Effector memory CD8-positive, alpha-beta T cell (primary cell): Measurements from ENCODE around the gene DCAF8.

Source experiments
- ATAC-seq: fragments of 150-1000 bp; cut with Tn5 transposase; replicated peaks from 2 replicates; pipeline ENCODE4 v1.10.0; 2021; ENCODE audit warnings: mild to moderate bottlenecking, moderate library complexity
- DNase-seq, 3 experiments: peaks; one replicate each; pipeline ENCODE4 v3.0.0; 2021
- H3K27ac Mint-ChIP-seq, 2 donors: one replicate each; pipeline ENCODE4 v1.8.0; 2022; ENCODE audit warnings: mild to moderate bottlenecking in 2 of 2, mixed read lengths in 2 of 2, moderate library complexity in 2 of 2
- H3K27me3 Mint-ChIP-seq, 2 donors: one replicate each; pipeline ENCODE4 v1.8.0; 2022; ENCODE audit warnings: mixed read lengths in 2 of 2
- H3K36me3 Mint-ChIP-seq: one replicate; pipeline ENCODE4 v1.8.0; 2022; ENCODE audit warnings: mild to moderate bottlenecking, moderate library complexity, mixed read lengths; ENCODE audit not compliant: insufficient read depth
- H3K4me1 Mint-ChIP-seq, 2 donors: one replicate each; pipeline ENCODE4 v1.8.0; 2022; ENCODE audit warnings: low read depth in 2 of 2, mixed read lengths in 2 of 2
- H3K4me3 Mint-ChIP-seq, 2 donors: one replicate each; pipeline ENCODE4 v1.8.0; 2022; ENCODE audit warnings: mild to moderate bottlenecking in 2 of 2, mixed read lengths in 2 of 2, moderate library complexity in 2 of 2
- H3K9me3 Mint-ChIP-seq, 2 donors: one replicate each; pipeline ENCODE4 v1.8.0; 2022; ENCODE audit warnings: mixed read lengths in 2 of 2

DCAF8 gene

DNA sequence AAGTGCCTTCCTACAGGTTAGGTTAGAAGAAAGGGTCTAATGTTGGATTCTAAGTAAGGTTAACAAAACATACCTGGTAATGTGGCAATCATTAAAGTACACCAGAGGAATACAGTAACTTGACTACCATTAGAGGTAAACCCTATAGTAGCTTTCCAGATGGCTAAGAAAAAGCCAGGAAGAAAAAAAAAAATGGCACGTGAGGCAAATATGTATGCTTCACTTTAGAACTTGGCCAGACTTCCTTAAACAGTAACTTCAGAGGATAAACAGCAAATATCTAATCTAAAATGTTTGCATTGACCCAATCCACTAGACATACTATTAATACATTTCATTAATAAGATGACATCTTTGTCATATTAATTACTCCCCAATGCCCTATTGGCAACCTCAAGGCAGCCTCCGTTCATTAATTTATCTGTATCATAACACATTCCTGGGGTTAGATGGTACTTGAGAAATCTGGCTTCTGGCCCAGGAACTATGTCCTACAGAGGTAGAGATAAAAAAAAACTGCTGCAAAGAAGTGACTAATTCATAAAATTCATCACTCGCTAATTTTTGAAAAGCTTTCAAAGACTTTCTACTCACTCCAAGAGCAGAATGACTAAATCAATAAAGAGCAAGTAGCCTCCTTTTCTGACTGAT is 5.8 kb downstream of the DCAF8 start:
- Mint-ChIP-seq H3K9me3 (no peaks in the 10 kb centered on the region), H3K27me3 (no peaks in the 10 kb centered on the region), H3K27ac (peak overlapping the region in 1 of 2 donors; percentile 52), H3K4me1 (peaks cover 12 to 26% of the 10 kb centered on the region in 2 donors), H3K36me3 (peaks cover 30% of the 10 kb centered on the region), H3K4me3 (no peak overlapping the region)
- no peak for DNase-seq
- no peak for ATAC-seq

DNA sequence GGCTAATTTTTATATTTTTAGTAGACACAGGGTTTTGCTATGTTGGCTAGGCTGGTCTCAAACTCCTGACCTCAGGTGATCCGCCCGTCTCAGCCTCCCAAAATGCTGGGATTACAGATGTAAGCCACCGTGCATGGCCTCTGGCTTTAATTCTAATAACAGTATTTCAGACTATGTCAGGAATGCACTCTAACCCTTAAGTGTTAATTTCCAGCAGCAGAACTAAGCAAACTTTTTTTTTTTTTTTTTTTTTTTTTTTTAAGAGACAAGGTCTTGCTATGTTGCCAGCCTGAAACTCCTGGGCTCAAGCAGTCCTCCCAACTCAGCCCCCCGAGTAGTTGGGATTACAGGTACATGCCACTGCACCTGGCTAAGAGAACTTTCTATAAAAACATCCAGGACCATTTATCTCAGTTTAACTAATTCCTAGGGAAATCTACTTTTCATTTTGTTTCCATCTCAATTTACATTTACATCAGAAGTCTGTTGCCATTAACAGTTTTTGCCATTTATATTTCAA is 6.5 kb downstream of the DCAF8 start:
- Mint-ChIP-seq H3K9me3 (no peaks in the 10 kb centered on the region), H3K4me3 (no peak overlapping the region), H3K4me1 (peaks cover 8 to 22% of the 10 kb centered on the region in 2 donors), H3K27ac (peak overlapping the region in 1 of 2 donors; percentile 52), H3K27me3 (no peaks in the 10 kb centered on the region), H3K36me3 (peaks cover 23% of the 10 kb centered on the region)
- DNase-seq (no peak), ATAC-seq (no peak)

DNA sequence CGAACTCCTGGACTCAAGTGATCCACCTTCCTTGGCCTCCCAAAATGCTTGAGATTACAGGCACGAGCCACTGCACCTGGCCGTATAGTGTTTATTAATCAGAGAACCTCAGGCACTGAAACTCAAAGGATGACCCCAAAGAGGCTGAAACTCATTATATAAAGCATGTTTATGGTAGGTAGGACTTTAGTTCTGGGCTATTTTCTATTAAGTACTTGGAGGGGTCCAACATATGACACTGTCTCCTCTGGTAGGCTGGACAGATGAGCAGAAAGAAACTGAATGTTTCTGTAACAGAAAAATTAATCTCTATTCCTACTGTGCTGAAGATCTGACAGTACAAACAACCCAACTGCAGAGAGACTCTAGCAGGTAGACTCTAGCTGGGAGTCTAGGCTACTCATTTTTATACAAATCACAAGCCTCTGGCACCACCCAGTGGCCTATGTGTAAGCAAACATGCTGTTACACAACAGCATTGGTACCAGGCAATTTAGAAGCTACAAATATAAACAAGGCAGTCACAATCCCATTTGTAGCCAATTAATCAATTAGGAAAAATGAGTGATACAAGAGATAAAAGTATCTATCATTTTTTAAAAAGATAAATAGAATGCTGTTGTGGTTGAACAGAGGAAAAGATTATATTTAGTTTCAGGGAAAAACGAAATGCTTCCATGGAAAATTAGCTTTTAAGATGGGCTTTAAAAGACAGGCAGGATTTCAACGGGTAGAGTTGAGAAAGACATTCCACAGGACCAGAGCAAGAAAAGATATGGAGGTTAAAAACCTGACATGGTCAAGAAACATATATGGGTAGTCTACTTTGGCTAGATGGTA is 10.4 kb downstream of the DCAF8 start:
- Mint-ChIP-seq H3K4me3 (no peak overlapping the region), H3K9me3 (no peaks in the 10 kb centered on the region), H3K36me3 (peaks cover 23% of the 10 kb centered on the region), H3K4me1 (peaks cover 0 to 12% of the 10 kb centered on the region in 2 donors), H3K27me3 (no peaks in the 10 kb centered on the region), H3K27ac (peak overlapping the region; percentile 16 to 83)
- DNase-seq (peak; percentile 45 to 52 (median 52)), ATAC-seq (peak; percentile 99)

DNA sequence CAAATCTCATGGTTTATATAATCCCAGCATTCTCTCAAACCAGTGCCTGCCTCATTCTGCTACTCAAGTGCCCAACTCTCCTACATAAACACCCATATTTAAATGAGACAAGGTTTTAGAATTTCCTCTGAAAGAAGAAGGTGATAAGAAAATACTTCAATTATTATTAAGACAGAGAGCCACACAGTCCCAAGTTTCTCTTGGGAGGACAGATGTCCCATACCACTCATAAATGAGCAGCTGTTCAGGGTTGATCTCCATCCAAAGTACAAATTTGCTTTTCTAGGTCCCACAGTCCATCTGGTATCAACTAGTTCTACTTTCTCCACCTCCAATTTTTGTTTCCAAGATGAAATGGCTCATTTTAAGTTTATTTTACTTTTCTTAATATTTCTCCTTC is 11.3 kb downstream of the DCAF8 start:
- Mint-ChIP-seq H3K27ac (peak overlapping the region in 1 of 2 donors; percentile 83), H3K4me1 (peaks cover 0 to 19% of the 10 kb centered on the region in 2 donors), H3K9me3 (no peaks in the 10 kb centered on the region), H3K27me3 (no peaks in the 10 kb centered on the region), H3K4me3 (no peak overlapping the region), H3K36me3 (peaks cover 23% of the 10 kb centered on the region)
- ATAC-seq (no peak), DNase-seq (no peak)

DNA sequence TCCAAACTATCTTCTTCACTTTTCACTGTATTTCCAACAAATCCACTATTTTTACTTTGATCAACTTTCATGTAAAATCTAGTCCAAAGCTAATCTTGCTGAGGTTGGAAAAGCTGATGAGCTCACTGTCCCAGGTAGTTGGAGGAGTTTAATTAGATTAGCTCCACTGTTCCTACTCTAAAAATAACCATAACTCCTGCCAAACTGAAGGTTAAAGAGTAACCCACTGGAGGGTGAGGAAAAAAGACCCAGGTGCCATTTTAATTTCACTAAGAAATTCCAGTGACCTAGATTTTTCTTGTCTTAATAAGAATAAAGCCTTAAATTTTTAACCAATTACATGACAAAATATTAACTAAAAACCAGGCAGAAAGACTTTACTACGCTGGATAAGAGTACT is 15.3 kb downstream of the DCAF8 start:
- H3K4me1 Mint-ChIP-seq, result peaks cover 7 to 46% of the 10 kb centered on the region in 2 donors
- ATAC-seq, result no peak
- H3K4me3 Mint-ChIP-seq, result no peak overlapping the region
- H3K9me3 Mint-ChIP-seq, result no peaks in the 10 kb centered on the region
- DNase-seq, result no peak
- H3K27me3 Mint-ChIP-seq, result no peaks in the 10 kb centered on the region
- H3K27ac Mint-ChIP-seq, result no peak overlapping the region
- H3K36me3 Mint-ChIP-seq, result peaks cover 15% of the 10 kb centered on the region

DNA sequence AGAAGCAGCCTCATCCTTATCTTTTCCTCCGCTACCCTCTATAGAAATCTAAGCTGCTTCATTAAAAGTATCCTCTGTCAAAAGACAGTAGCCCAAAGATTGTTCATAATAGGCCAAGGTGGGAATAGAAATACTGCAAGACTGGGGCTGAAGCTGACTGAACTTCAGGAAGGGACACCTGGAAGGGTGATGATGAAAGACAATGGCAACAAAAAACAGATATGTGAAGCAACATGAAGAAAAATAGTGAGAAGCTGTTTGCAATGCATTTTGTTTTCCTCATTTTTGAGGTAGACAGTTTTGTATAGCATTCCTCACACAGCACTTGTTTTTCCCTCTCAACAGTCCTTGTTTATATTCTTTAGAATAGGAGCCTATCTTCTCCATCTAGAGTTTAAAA is 16.9 kb downstream of the DCAF8 start:
- H3K27me3 Mint-ChIP-seq, result no peaks in the 10 kb centered on the region
- H3K36me3 Mint-ChIP-seq, result peaks cover 18% of the 10 kb centered on the region
- ATAC-seq (no peak), DNase-seq (no peak)
- no peaks in the 10 kb centered on the region for H3K9me3 Mint-ChIP-seq
- H3K27ac Mint-ChIP-seq, result peak overlapping the region; percentile 10 to 26
- H3K4me1 Mint-ChIP-seq, result peaks cover 7 to 42% of the 10 kb centered on the region in 2 donors
- H3K4me3 Mint-ChIP-seq, result no peak overlapping the region

DNA sequence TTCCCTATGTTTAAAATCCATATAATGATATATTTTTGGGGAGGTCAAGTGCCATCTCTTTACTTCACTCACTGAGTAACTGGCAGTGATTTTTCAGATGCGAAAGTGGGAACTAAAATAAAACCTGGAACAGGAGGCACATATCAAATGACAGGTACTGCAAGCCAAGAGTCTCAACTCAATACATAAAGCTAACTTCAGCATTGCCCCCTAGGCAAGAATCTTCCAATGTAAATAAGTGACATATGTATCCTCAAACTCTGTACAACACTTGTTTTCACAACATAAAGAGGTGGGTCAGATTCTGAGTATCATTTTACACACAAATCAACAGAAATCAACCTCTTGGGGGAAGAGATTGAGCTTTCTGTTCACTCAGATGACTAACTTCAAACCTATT is 18.1 kb downstream of the DCAF8 start:
- ATAC-seq (no peak), DNase-seq (no peak)
- Mint-ChIP-seq H3K4me1 (peaks cover 10 to 46% of the 10 kb centered on the region in 2 donors), H3K9me3 (no peaks in the 10 kb centered on the region), H3K27me3 (no peaks in the 10 kb centered on the region), H3K4me3 (no peak overlapping the region), H3K27ac (peak overlapping the region; percentile 26 to 70), H3K36me3 (peaks cover 23% of the 10 kb centered on the region)

DNA sequence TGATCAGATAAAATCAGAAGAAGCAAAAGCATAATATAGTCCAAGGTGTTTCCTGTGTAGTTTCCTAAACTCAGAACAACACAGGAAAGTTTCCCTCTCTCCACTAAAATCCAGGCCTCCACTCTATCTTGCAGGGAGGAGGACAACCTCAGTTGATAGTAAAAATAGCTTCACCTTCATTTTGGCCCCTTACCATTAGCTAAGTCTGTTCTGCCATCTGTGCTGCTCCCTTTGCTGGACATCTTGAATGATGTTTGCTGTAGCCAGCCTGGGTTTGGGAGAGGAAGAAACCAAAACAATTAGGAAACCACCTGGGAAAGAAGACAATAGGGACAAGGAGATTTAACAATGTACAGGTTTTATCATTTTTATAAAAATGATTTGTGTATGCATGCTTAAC is 18.6 kb downstream of the DCAF8 start:
- peaks cover 26% of the 10 kb centered on the region for H3K36me3 Mint-ChIP-seq
- H3K27me3 Mint-ChIP-seq, result no peaks in the 10 kb centered on the region
- no peak overlapping the region for H3K4me3 Mint-ChIP-seq
- H3K27ac Mint-ChIP-seq, result peak overlapping the region in 1 of 2 donors; percentile 70
- H3K4me1 Mint-ChIP-seq, result peaks cover 10 to 46% of the 10 kb centered on the region in 2 donors
- no peak for ATAC-seq
- H3K9me3 Mint-ChIP-seq, result no peaks in the 10 kb centered on the region
- DNase-seq, result no peak

DNA sequence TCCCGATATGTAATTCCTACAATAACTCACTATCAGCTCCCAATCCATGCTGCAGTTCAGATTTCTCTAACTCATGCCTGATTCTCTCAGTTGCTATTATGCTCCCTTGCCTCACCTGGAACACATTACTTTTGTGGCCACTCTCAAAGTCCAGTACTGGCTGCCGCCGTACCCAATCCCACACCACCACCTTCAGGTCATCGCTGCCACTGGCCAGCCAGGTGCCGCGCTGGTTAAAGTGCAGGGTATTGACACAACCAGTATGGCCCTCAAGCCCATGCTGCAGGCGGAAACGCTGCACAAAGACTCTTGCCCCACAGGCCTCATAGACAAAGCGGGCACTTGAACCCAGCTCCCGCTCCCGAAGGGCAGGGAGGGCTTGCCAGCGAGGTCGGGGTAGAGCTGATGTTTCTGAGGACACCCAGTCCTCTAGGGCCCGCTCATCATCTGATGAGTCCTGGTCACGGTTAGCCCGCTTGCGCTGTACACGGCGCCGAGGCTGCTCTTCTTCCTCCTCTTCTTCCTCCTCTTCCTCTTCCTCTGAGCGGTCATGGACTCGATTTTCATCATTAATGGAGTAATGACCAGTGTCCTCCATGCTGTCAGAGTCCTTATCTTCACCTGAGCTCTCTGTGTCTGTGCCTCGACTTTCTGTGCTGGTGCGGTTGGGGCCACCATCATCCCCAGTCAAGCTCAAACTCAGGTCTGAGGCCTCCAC is 22.6 kb downstream of the DCAF8 start:
- no peaks in the 10 kb centered on the region for H3K9me3 Mint-ChIP-seq
- peaks cover 8 to 34% of the 10 kb centered on the region in 2 donors for H3K4me1 Mint-ChIP-seq
- no peak for DNase-seq
- H3K4me3 Mint-ChIP-seq, result no peak overlapping the region
- peaks cover 52% of the 10 kb centered on the region for H3K36me3 Mint-ChIP-seq
- H3K27ac Mint-ChIP-seq, result no peak overlapping the region
- H3K27me3 Mint-ChIP-seq, result no peaks in the 10 kb centered on the region
- ATAC-seq, result no peak

DNA sequence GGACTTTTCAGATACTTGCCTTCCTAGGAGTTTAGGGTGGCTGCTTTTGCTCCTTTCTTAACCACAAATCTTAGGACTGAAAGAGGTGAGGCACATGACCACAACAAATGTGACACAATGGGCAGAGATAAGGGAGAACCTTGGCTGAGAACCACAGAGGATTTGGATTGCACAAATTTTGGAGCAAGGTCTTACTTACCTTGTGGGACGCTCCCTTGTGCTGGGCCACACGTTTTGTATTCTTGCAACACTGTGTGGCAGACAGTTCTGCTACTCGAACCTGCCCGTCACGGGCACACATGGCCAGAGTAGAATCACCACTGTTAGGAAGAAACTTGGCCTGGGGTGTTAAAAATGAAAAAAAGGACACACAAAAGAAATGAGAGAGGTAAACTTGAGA is 23.9 kb downstream of the DCAF8 start:
- H3K4me3 Mint-ChIP-seq, result no peak overlapping the region
- H3K27me3 Mint-ChIP-seq, result no peaks in the 10 kb centered on the region
- H3K9me3 Mint-ChIP-seq, result no peaks in the 10 kb centered on the region
- DNase-seq (no peak), ATAC-seq (no peak)
- peak overlapping the region in 1 of 2 donors; percentile 39 for H3K27ac Mint-ChIP-seq
- H3K36me3 Mint-ChIP-seq, result peaks cover 57% of the 10 kb centered on the region
- H3K4me1 Mint-ChIP-seq, result peaks cover 7 to 32% of the 10 kb centered on the region in 2 donors

DNA sequence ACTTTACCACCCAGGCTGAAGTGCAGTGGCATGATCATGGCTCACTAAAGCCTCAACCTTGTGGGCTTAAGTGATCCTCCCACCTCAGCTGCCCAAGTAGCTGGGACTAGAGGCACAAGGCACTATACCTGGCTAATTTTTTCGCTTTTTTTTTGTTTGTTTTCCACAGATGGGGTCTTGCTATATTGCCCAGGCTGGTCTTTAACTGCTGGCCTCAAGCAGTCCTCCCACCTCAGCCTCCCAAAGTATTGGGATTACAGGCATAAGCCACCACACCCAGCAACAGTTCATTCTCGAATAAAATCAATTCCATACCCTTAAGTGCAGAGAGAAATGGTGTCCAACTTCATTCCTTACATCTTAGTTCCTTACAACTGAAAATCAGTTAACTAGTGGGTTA is 24.8 kb downstream of the DCAF8 start:
- ATAC-seq (no peak), DNase-seq (no peak)
- peaks cover 5 to 26% of the 10 kb centered on the region in 2 donors for H3K4me1 Mint-ChIP-seq
- H3K4me3 Mint-ChIP-seq, result no peak overlapping the region
- peaks cover 57% of the 10 kb centered on the region for H3K36me3 Mint-ChIP-seq
- H3K9me3 Mint-ChIP-seq, result no peaks in the 10 kb centered on the region
- no peak overlapping the region for H3K27ac Mint-ChIP-seq
- no peaks in the 10 kb centered on the region for H3K27me3 Mint-ChIP-seq

DNA sequence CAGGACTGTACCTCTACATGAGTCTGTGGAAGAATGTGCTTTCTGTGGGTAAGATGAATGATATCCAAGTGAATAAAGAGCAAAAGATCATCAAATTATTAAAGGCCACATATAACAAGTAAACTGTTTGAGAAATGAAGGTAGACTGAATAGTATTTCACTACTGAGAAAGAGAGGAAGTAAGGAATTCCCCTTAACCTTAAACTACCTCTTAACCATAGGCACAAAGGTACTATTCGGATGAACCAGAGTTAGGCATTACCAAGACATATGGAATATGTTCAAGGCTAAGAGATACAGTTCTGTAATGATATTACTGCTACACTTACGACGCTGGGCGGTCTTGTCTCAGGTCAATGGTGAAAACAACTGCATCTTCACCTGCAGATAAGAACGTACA is 25.5 kb downstream of the DCAF8 start:
- Mint-ChIP-seq H3K9me3 (no peaks in the 10 kb centered on the region), H3K4me3 (no peak overlapping the region), H3K36me3 (peaks cover 64% of the 10 kb centered on the region), H3K4me1 (peaks cover 3 to 24% of the 10 kb centered on the region in 2 donors), H3K27ac (no peak overlapping the region), H3K27me3 (no peaks in the 10 kb centered on the region)
- no peak for DNase-seq
- ATAC-seq, result no peak

DNA sequence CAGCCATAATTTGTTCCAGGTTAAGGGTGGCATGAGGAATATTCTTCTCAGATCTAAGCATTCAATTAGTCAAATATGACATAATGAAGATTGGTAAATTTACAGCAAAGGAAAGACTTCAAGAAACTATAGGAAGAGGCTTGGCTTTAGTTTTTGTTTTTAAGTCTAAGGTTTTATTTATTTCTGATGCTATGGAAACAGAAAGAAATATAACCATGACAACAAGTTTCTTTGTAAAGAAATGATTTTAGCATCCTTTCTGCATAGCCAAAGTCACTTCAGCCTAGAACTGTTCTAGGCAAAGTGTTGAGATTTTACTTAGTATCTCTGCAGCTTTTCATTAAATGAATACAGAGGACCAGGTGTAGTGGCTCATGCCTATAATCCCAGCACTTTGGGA is 29.4 kb downstream of the DCAF8 start:
- H3K9me3 Mint-ChIP-seq, result no peaks in the 10 kb centered on the region
- H3K36me3 Mint-ChIP-seq, result peaks cover 78% of the 10 kb centered on the region
- DNase-seq (no peak), ATAC-seq (peak; percentile 31)
- H3K27ac Mint-ChIP-seq, result peak overlapping the region in 1 of 2 donors; percentile 64
- no peak overlapping the region for H3K4me3 Mint-ChIP-seq
- H3K4me1 Mint-ChIP-seq, result peaks cover 0 to 8% of the 10 kb centered on the region in 2 donors
- no peaks in the 10 kb centered on the region for H3K27me3 Mint-ChIP-seq
